Neural cell (in vitro differentiated cells): ENCODE data around the gene USP10. TPM values are rescaled to one million over a fixed set of nuclear protein-coding genes. Genes with fewer than 3 reads are reported as not detected.

Source experiments
- H2AFZ ChIP-seq: fragments of 200-600, 300-800 bp; sonication (generic), shearing (Covaris generic); 2 replicates; pipeline ENCODE4 v1.6.0; 2014; ENCODE audit warnings: low read depth, mild to moderate bottlenecking, antibody characterized with exemption, low read length, moderate library complexity
- H3F3A ChIP-seq: fragments of 200-600 bp; shearing (Covaris generic); 2 replicates; pipeline ENCODE4 v1.6.1; 2016; ENCODE audit warnings: mild to moderate bottlenecking, moderate library complexity, mixed read lengths, antibody characterized with exemption, low read length; ENCODE audit not compliant: insufficient read depth, poor library complexity, severe bottlenecking
- H3K27ac ChIP-seq: fragments of 200-600, 300-800 bp; sonication (generic), shearing (Covaris generic); 2 replicates; pipeline ENCODE4 v1.5.1; 2014; ENCODE audit warnings: mild to moderate bottlenecking, low read length, moderate library complexity
- H3K27me3 ChIP-seq: fragments of 300-800, 200-600 bp; sonication (generic), shearing (Covaris generic); 2 replicates; pipeline ENCODE4 v1.6.0; 2014; ENCODE audit warnings: mild to moderate bottlenecking, low read depth, low read length, moderate library complexity; ENCODE audit not compliant: insufficient read depth
- H3K36me3 ChIP-seq: fragments of 300-800, 200-600 bp; sonication (generic), shearing (Covaris generic); 2 replicates; pipeline ENCODE4 v1.5.1; 2014; ENCODE audit warnings: mild to moderate bottlenecking, antibody characterized with exemption, low read length, moderate library complexity; ENCODE audit not compliant: insufficient read depth
- H3K4me2 ChIP-seq: fragments of 300-800, 200-600 bp; sonication (generic), shearing (Covaris generic); 2 replicates; pipeline ENCODE4 v1.6.0; 2014; ENCODE audit warnings: mild to moderate bottlenecking, low read length
- H3K4me3 ChIP-seq: fragments of 300-800, 200-600 bp; sonication (generic), shearing (Covaris generic); 2 replicates; pipeline ENCODE4 v1.5.1; 2014; ENCODE audit warnings: mild to moderate bottlenecking, low read length, moderate library complexity
- H3K79me2 ChIP-seq: fragments of 200-600 bp; shearing (Covaris generic); replicated peaks from 2 replicates; pipeline ENCODE4 v1.6.0; 2014; ENCODE audit warnings: mild to moderate bottlenecking, low read length, moderate library complexity; ENCODE audit not compliant: insufficient read depth
- H3K9ac ChIP-seq: fragments of 300-800, 200-600 bp; sonication (generic), shearing (Covaris generic); 2 replicates; pipeline ENCODE4 v1.6.1; 2016; ENCODE audit warnings: mild to moderate bottlenecking, low read length, mixed read lengths
- H3K9me2 ChIP-seq: fragments of 200-600 bp; shearing (Covaris generic); 2 replicates; pipeline ENCODE4 v1.6.1; 2016; ENCODE audit warnings: mild to moderate bottlenecking, low read length, mixed read lengths; ENCODE audit not compliant: insufficient read depth
- H3K9me3 ChIP-seq: fragments of 200-600, 300-800 bp; sonication (generic), shearing (Covaris generic); 2 replicates; pipeline ENCODE4 v1.6.1; 2016; ENCODE audit warnings: mild to moderate bottlenecking, mixed run types, low read length, moderate library complexity, mixed read lengths
- H4K20me1 ChIP-seq: fragments of 200-600 bp; shearing (Covaris generic); 2 replicates; pipeline ENCODE4 v1.6.1; 2016; ENCODE audit warnings: mild to moderate bottlenecking, mixed run types; ENCODE audit not compliant: insufficient read depth
- CTCF ChIP-seq: fragments of 450-650 bp; IDR thresholded peaks from 2 replicates; pipeline ENCODE4 v1.5.1; 2014; ENCODE audit warnings: antibody characterized with exemption, mild to moderate bottlenecking, moderate library complexity; ENCODE audit not compliant: poor library complexity, severe bottlenecking
- EP300 ChIP-seq: fragments of 450-650 bp; conservative IDR thresholded peaks from 2 replicates; pipeline ENCODE4 v1.6.1; 2014; ENCODE audit warnings: antibody characterized with exemption, mild to moderate bottlenecking, moderate library complexity; ENCODE audit not compliant: poor library complexity, severe bottlenecking
- EZH2 ChIP-seq: fragments of 200-600, 300-800 bp; shearing (Covaris generic), sonication (generic); IDR thresholded peaks from 2 replicates; pipeline ENCODE4 v1.6.1; 2014; ENCODE audit warnings: antibody characterized with exemption, low read length, borderline replicate concordance, mild to moderate bottlenecking; ENCODE audit not compliant: insufficient read depth, poor library complexity, severe bottlenecking
- MXI1 ChIP-seq: fragments of 450-650 bp; conservative IDR thresholded peaks from 2 replicates; pipeline ENCODE4 v1.6.1; 2014; ENCODE audit warnings: antibody characterized with exemption, mild to moderate bottlenecking; ENCODE audit not compliant: poor library complexity, severe bottlenecking
- POLR2AphosphoS5 ChIP-seq: IDR thresholded peaks from 2 replicates; pipeline ENCODE4 v1.6.1; 2012
- RAD21 ChIP-seq: fragments of 450-650 bp; conservative IDR thresholded peaks from 2 replicates; pipeline ENCODE4 v1.6.1; 2014; ENCODE audit warnings: antibody characterized with exemption, mild to moderate bottlenecking, moderate library complexity
- REST ChIP-seq: IDR thresholded peaks from 2 replicates; pipeline ENCODE4 v1.6.1; 2012; ENCODE audit warnings: borderline replicate concordance
- SMC3 ChIP-seq: fragments of 450-650 bp; conservative IDR thresholded peaks from 2 replicates; pipeline ENCODE4 v1.6.1; 2014; ENCODE audit warnings: antibody characterized with exemption, mild to moderate bottlenecking, moderate library complexity; ENCODE audit not compliant: poor library complexity
- TAF1 ChIP-seq: IDR thresholded peaks from 2 replicates; pipeline ENCODE4 v1.6.1; 2012; ENCODE audit warnings: low read depth
- polyA plus RNA-seq: library from polyadenylated mRNA; depleted of rRNA; stranded (reverse); fragments of >200 nt; gene quantifications from 2 replicates; pipeline ENCODE4 v1.2.3, GENCODE V29; 2014

USP10 gene
- polyA plus RNA-seq, 1 donor from 2014 or later: 48.9 TPM

GRCh38 chr16:84821179-84821578 is 121.4 kb downstream of the USP10 start:
- Histone ChIP-seq H3K9me3 (no peaks in the 10 kb centered on the region), H3K79me2 (no peaks in the 10 kb centered on the region), H3K9me2 (no peaks in the 10 kb centered on the region), H3F3A (no peaks in the 10 kb centered on the region), H3K36me3 (no peaks in the 10 kb centered on the region), H4K20me1 (no peaks in the 10 kb centered on the region), H3K4me3 (no peak overlapping the region), H3K4me2 (no peak overlapping the region), H2AFZ (no peak overlapping the region), H3K27ac (no peak overlapping the region), H3K9ac (no peak overlapping the region), H3K27me3 (peaks cover 23% of the 10 kb centered on the region)
- TF ChIP-seq EZH2: no peak
- no peak for TF ChIP-seq RAD21
- no peak for TF ChIP-seq TAF1
- TF ChIP-seq POLR2AphosphoS5: no peak
- no peak for TF ChIP-seq EP300
- no peak for TF ChIP-seq MXI1
- TF ChIP-seq CTCF: no peak
- no peak for TF ChIP-seq SMC3
- no peak for TF ChIP-seq REST

GRCh38 chr16:84821728-84822689 is 122.2 kb downstream of the USP10 start:
- Histone ChIP-seq H3K36me3 (no peaks in the 10 kb centered on the region), H3K4me3 (no peak overlapping the region), H3K9ac (no peak overlapping the region), H3K9me3 (no peaks in the 10 kb centered on the region), H3K27me3 (peaks cover 23% of the 10 kb centered on the region), H3K79me2 (no peaks in the 10 kb centered on the region), H3K9me2 (no peaks in the 10 kb centered on the region), H3K4me2 (no peak overlapping the region), H3K27ac (no peak overlapping the region), H3F3A (no peaks in the 10 kb centered on the region), H4K20me1 (no peaks in the 10 kb centered on the region), H2AFZ (no peak overlapping the region)
- TF ChIP-seq MXI1 (no peak), REST (no peak), SMC3 (no peak), EZH2 (no peak), RAD21 (no peak), EP300 (no peak)
